Activated CD4-positive, alpha-beta memory T cell treated with anti-CD3 and anti-CD28 coated beads for 36 hours (primary cell): ENCODE data around the gene FAM193A. TPM values are rescaled to one million over a fixed set of nuclear protein-coding genes. Genes with fewer than 3 reads are reported as not detected.
"Not testable (repeated sequence)": the region's sequence is repeated elsewhere in the genome, so short reads cannot be mapped to it uniquely, and the experiment has no call there.

Experiments
- CTCF ChIA-PET: fragments of 350-600 bp; sonication (Branson Sonifier 250); formaldehyde crosslinking; loops from one replicate; lab custom pipeline; 2021; ENCODE audit warnings: antibody characterized with exemption, inconsistent platforms; lab: Charles Lee
- POLR2A ChIA-PET: fragments of 350-600 bp; sonication (Branson Sonifier 250); formaldehyde crosslinking; loops from one replicate; lab custom pipeline; 2021; ENCODE audit warnings: antibody characterized with exemption; lab: Charles Lee
- DNase-seq: peaks from one replicate; pipeline ENCODE4 v3.0.0-alpha.2; 2020
- H3K27ac Mint-ChIP-seq: one replicate; pipeline ENCODE4 v1.8.0; 2021; ENCODE audit warnings: mixed read lengths
- H3K27me3 Mint-ChIP-seq: one replicate; pipeline ENCODE4 v1.8.0; 2021; ENCODE audit warnings: mixed read lengths
- H3K36me3 Mint-ChIP-seq: one replicate; pipeline ENCODE4 v1.8.0; 2021; ENCODE audit warnings: mixed read lengths
- H3K4me1 Mint-ChIP-seq: one replicate; pipeline ENCODE4 v1.8.0; 2021; ENCODE audit warnings: low read depth, mixed read lengths
- H3K4me3 Mint-ChIP-seq: one replicate; pipeline ENCODE4 v1.8.0; 2021; ENCODE audit warnings: mild to moderate bottlenecking, mixed read lengths
- H3K9me3 Mint-ChIP-seq: one replicate; pipeline ENCODE4 v1.8.0; 2021; ENCODE audit warnings: mixed read lengths
- intact Hi-C: fragments of 100-400 bp; cut with micrococcal nuclease; formaldehyde crosslinking; loops from one replicate; pipeline ENCODE4 v1.15.1; 2023
- total RNA-seq, 2 experiments: library from RNA; stranded (reverse); gene quantifications; one replicate each; pipeline ENCODE4 v1.2.3, GENCODE V29; 2021

FAM193A gene
- total RNA-seq, 2 experiments from 2014 or later = 21.7 to 22.6 TPM

DNA sequence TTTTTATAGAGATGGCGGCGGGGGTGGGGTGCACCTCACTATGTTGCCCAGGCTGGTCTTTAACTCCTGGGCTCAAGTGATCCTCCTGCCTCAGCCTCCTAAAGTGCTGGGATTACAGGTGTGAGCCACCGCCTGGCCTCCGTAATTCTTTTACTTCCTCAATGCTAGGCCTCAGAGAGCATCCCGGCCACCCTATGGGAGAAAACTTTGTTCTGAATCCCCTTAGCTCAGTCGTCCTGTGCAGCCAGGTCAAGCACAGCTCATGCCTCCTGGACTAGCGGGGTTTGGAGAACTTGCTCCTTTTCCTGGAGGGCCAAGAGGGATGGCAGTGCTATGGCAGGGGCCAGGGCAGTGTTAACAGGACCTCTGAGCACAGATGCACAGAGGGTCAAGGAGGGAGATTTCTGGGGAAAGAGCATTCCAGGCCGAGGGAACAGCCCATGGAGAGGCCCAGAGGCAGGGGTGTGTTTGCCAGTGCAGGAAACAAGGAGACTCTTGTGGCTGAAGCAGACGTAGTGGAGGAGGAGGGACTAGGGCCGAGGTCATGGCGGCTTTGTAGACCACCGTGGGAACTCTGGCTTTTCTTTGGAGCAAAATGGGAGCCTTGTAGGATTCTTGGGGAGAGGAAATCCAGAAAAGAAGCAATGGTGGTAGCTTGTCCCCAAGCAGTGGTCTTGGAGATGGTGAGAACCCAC lies 229.5 kb downstream of the FAM193A start:
- Mint-ChIP-seq H3K36me3 (no peaks in the 10 kb centered on the region), H3K4me3 (no peak overlapping the region), H3K9me3 (peaks cover 6% of the 10 kb centered on the region), H3K27ac (no peak overlapping the region), H3K4me1 (peaks cover 26% of the 10 kb centered on the region), H3K27me3 (no peaks in the 10 kb centered on the region)
- DNase-seq = no peak
- ChIA-PET CTCF (interaction anchor here (1.6 kb wide), 1 partner anchor 188 kb away, joined by 5 read pairs; no protein-coding TSS in a partner anchor), POLR2A (no interaction called here)
- intact Hi-C loops = loop anchor here (2.0 to 10.0 kb wide), 3 partner anchors 47 to 279 kb away; no protein-coding TSS in a partner anchor

DNA sequence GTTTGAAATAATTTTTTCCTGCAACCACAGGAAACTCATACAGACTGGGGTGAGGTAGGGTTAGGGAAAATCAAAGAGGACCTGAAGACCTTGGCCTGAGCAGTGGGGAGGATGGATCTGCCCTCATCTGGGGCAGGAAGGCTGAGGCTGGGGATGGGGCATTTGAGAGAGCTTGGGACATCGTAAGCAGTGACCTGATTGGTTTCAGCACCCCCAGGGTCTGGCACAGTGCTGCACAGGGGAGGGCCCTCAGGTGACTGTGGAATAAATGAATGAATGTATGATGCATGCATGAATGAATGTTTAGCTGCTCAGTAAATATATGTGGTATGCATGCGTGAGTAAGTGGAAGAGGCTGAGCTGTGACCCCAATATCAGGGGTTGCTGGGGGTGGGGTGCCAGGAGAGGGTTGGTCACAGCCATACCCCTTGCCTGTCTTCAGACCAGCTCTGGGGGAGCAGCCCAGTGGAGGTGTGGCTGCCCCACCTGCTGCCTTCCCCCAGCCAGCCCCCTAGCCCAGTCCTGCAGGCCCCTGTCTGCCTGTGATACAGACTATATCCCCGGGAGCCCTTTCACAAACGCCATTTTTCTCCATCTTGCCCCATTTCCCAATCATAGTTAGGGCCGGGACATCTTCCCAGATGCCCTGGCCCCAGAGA lies 230.7 kb downstream of the FAM193A start:
- H3K4me3 Mint-ChIP-seq = no peak overlapping the region
- POLR2A ChIA-PET = no interaction called here
- H3K27me3 Mint-ChIP-seq = no peaks in the 10 kb centered on the region
- H3K36me3 Mint-ChIP-seq = no peaks in the 10 kb centered on the region
- DNase-seq = no peak
- peaks cover 32% of the 10 kb centered on the region for H3K4me1 Mint-ChIP-seq
- H3K27ac Mint-ChIP-seq = no peak overlapping the region
- intact Hi-C loops = loop anchor here (10.0 kb wide), 1 partner anchor 278 kb away; no protein-coding TSS in a partner anchor
- peaks cover 7% of the 10 kb centered on the region for H3K9me3 Mint-ChIP-seq
- CTCF ChIA-PET = interaction anchor here (1.6 kb wide), 1 partner anchor 187 kb away, joined by 5 read pairs; no protein-coding TSS in a partner anchor

DNA sequence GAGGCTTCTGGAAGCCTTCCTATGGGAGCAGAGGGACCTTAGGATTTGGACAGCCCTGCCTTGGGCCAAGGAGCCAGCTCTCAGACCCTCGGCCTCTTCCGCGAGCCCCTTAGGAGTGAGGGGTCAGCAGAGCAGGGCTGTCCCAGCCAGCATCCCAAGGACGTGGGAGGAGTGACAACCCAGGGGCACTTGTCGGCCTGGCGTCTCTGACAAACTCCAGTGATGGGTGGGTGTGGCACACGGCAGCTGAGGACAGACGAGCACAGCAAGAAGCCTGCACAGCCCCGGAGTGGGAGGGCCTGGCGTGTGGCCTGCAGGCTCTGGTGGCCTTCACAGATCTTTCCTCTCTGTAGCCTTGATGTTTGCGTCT lies 231.2 kb downstream of the FAM193A start:
- no peaks in the 10 kb centered on the region for H3K36me3 Mint-ChIP-seq
- H3K4me1 Mint-ChIP-seq = peaks cover 32% of the 10 kb centered on the region
- H3K27ac Mint-ChIP-seq = no peak overlapping the region
- peaks cover 7% of the 10 kb centered on the region for H3K9me3 Mint-ChIP-seq
- no peaks in the 10 kb centered on the region for H3K27me3 Mint-ChIP-seq
- H3K4me3 Mint-ChIP-seq = no peak overlapping the region
- CTCF ChIA-PET = interaction anchor here (1.6 kb wide), 1 partner anchor 187 kb away, joined by 5 read pairs; no protein-coding TSS in a partner anchor
- no peak for DNase-seq
- POLR2A ChIA-PET = no interaction called here
- intact Hi-C loops = loop anchor here (10.0 kb wide), 1 partner anchor 277 kb away; no protein-coding TSS in a partner anchor

DNA sequence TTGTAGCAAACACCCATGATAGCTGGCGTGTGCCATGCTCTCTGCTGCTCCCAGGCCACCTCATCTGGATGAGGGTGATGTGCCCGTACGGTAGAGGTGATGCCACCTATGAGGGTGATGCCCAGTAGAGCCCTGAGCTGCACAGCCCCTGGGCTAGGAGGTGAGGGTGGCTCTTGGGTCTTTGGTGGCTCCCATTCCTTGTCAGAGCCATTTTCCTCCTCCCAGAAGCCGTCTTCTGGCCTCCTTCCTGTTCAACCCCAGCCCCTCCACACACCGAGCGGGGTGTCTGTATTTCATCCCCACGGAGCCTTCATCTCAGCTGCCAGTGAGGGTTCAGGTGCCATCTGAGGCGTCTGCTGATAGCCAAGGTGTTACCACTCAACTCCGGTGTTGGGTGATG lies 231.7 kb downstream of the FAM193A start:
- ChIA-PET POLR2A (no interaction called here), CTCF (no interaction called here)
- peaks cover 7% of the 10 kb centered on the region for H3K9me3 Mint-ChIP-seq
- H3K4me1 Mint-ChIP-seq = peaks cover 32% of the 10 kb centered on the region
- no peak overlapping the region for H3K4me3 Mint-ChIP-seq
- intact Hi-C loops = loop anchor here (10.0 kb wide), 1 partner anchor 277 kb away; no protein-coding TSS in a partner anchor
- DNase-seq = no peak
- H3K27me3 Mint-ChIP-seq = no peaks in the 10 kb centered on the region
- H3K36me3 Mint-ChIP-seq = no peaks in the 10 kb centered on the region
- H3K27ac Mint-ChIP-seq = no peak overlapping the region

DNA sequence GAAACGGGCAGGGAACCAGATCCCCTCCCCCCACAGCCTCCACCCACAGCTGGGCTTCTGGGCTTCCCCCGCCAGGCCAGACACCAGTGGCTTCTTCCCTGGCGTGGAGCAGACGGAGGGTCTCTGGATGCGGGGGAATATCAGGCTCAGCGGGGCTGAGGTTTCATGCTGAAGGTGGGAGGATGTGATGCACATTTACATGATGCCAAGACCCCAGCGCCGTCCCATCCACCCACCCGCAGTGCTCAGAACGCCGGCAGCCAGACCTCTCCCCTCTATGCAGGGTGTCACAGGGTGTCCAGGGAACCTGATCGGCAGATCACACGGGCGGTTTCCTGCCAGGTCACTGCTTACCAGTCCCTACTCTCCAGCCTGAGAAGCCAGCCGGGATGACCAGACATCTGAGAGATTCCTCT lies 232.5 kb downstream of the FAM193A start:
- intact Hi-C loops = loop anchor here (10.0 kb wide), 1 partner anchor 276 kb away; no protein-coding TSS in a partner anchor
- H3K36me3 Mint-ChIP-seq = no peaks in the 10 kb centered on the region
- no peak overlapping the region for H3K27ac Mint-ChIP-seq
- peaks cover 7% of the 10 kb centered on the region for H3K9me3 Mint-ChIP-seq
- H3K4me1 Mint-ChIP-seq = peaks cover 32% of the 10 kb centered on the region
- POLR2A ChIA-PET = no interaction called here
- CTCF ChIA-PET = no interaction called here
- no peak for DNase-seq
- H3K4me3 Mint-ChIP-seq = no peak overlapping the region
- H3K27me3 Mint-ChIP-seq = no peaks in the 10 kb centered on the region

DNA sequence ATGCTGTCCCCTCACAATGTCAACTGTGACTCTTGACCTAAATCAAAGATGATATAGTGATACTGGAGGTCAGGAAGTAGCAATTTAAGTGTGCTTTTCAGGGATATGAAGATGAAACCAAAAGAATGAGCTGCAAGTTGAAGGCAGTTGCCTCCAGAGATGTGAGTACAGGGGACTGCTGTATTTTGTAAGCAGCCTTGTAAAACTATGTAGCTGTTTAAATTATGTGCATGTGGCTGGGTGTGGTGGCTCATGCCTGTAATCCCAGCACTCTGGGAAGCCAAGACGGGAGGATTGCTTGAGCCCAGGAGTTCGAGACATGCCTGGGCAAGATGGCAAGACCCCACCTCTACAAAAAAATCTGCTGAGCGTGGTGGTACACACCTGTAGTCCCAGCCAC lies 234.8 kb downstream of the FAM193A start:
- H3K27me3 Mint-ChIP-seq = no peaks in the 10 kb centered on the region
- H3K9me3 Mint-ChIP-seq = peaks cover 7% of the 10 kb centered on the region
- peak overlapping the region; percentile 56 for H3K27ac Mint-ChIP-seq
- intact Hi-C loops = loop anchor here (2.0 kb wide), 1 partner anchor 22 kb away; the partner anchor contains the start of gene SH3BP2
- no peak overlapping the region for H3K4me3 Mint-ChIP-seq
- ChIA-PET CTCF (interaction anchor here (1.0 to 1.3 kb wide), 3 partner anchors 16 to 207 kb away, joined by 3 to 4 read pairs (median 3); no protein-coding TSS in a partner anchor), POLR2A (interaction anchor here (2.2 kb wide), 1 partner anchor 25 kb away, joined by 4 read pairs; no protein-coding TSS in a partner anchor)
- no peaks in the 10 kb centered on the region for H3K36me3 Mint-ChIP-seq
- no peak for DNase-seq
- peaks cover 29% of the 10 kb centered on the region for H3K4me1 Mint-ChIP-seq

DNA sequence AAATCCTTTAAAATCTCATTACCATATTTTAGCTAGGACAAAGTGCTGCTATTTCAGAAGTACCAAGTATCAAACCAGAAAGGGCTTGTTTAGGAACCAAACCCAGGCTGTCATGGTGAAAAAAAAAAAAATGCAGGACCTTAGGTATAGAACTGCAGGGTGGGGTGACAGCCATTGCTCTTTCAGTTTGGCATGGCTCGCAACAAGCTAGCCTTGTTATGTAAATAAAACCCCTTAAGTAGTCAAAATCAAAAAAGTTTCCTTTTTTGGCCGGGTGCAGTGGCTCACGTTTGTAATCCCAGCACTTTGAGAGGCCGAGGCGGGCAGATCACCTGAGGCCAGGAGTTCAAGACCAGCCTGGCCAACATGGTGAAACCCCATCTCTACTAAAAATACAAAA lies 244.2 kb downstream of the FAM193A start:
- POLR2A ChIA-PET, intact Hi-C loops, H3K36me3 Mint-ChIP-seq, DNase-seq, H3K27ac Mint-ChIP-seq, H3K4me3 Mint-ChIP-seq, H3K27me3 Mint-ChIP-seq: not testable (repeated sequence)
- H3K4me1 Mint-ChIP-seq = peaks cover 25% of the 10 kb centered on the region
- CTCF ChIA-PET = interaction anchor here (0.8 kb wide), 1 partner anchor 17 kb away, joined by 3 read pairs; no protein-coding TSS in a partner anchor
- H3K9me3 Mint-ChIP-seq = peaks cover 34% of the 10 kb centered on the region

DNA sequence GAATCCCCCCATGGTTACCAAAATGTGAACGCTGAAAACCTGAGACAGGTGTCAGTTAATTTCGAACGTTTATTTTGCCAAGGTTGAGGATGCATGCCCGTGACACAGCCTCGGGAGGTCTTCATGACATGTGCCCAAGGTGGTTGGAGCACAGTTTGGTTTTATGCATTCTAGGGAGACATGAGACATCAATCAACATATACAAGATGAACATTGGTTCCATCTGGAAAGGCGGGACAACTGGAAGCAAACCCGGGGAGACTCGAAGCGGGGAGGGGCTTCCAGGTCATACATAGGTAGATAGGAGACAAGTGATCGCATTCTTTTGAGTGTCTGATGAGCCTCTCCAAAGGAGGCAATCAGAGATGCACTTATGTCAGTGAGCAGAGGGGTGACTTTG lies 245.5 kb downstream of the FAM193A start:
- Mint-ChIP-seq H3K27ac (no peak overlapping the region), H3K4me3 (no peak overlapping the region), H3K4me1 (peaks cover 37% of the 10 kb centered on the region), H3K9me3 (peaks cover 34% of the 10 kb centered on the region), H3K27me3 (no peaks in the 10 kb centered on the region), H3K36me3 (peaks cover 6% of the 10 kb centered on the region)
- ChIA-PET CTCF (interaction anchor here (0.7 kb wide), 1 partner anchor 18 kb away, joined by 3 read pairs; no protein-coding TSS in a partner anchor), POLR2A (interaction anchor here (0.6 kb wide), 1 partner anchor 18 kb away, joined by 3 read pairs; no protein-coding TSS in a partner anchor)
- intact Hi-C loops = no loop called here
- no peak for DNase-seq

Other genes with a start within 250 kb of the FAM193A start
- 10 to 100 TPM; 19.7 to 20.0 TPM for gene ZFYVE28, start 118.0 kb upstream of the FAM193A start, total RNA-seq
- gene CFAP99, start 117.7 kb upstream of the FAM193A start, total RNA-seq = not detected
- gene RNF4, start 67.5 kb upstream of the FAM193A start, total RNA-seq = 10 to 100 TPM; 84.6 to 90.3 TPM
- gene TNIP2, start 219.7 kb downstream of the FAM193A start, total RNA-seq = 10 to 100 TPM; 74.2 to 77.5 TPM